Measurements from ENCODE around the gene MYH7.

The MYH7 gene

GRCh38 chr14:23443411-23443812 lies 8.0 kb upstream of the MYH7 start (continued):
- no peak for TF ChIP-seq POU6F1 (CRISPR knock-in tag; IDR thresholded peaks at IDR 0.05; ENCODE audit: borderline replicate concordance, low read depth)

DNA sequence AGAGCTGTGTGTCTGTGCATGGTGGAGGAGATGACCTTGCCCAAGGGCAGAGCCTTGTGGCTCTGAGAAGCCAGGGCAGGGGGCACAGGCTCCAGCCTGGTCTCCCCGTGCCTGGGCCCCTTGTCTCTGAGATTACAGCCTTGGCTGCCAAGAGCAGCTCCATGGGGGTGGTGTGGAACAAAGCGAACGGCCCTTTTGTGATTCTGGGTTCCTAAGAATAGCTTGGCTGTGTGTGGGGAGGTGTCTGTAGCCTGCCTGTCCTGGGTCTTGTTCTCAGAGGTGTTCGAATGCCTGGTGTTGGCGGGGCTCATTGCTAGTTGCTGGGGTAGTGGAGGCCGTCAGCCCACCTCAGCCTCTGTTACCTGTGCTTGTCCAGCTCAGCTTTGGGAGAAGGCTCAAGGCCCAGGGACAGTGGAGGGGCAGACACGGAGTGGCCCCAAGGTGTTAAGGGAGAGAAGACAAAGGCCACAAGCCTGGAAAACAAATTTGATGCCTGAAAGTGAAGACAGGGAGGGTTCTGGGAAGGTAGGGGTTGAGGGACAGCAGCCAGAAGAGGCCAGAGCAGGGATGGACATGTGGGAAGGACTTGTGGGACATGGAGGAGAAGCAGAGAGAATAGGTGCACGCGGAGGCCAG lies 7.4 kb upstream of the MYH7 start:
- TF ChIP-seq BACH2 (CRISPR knock-in tag; IDR thresholded peaks at IDR 0.05; ENCODE audit: borderline replicate concordance) (no peak), GLIS3 (CRISPR knock-in tag; IDR thresholded peaks at IDR 0.05) (no peak), SNAI2 (CRISPR knock-in tag; IDR thresholded peaks at IDR 0.05) (no peak), CSDC2 (CRISPR knock-in tag; IDR thresholded peaks at IDR 0.05) (no peak), TOX (CRISPR knock-in tag; IDR thresholded peaks at IDR 0.05; ENCODE audit: borderline replicate concordance) (no peak), ZC3H10 (CRISPR knock-in tag; IDR thresholded peaks at IDR 0.05) (no peak), POU6F1 (CRISPR knock-in tag; IDR thresholded peaks at IDR 0.05; ENCODE audit: borderline replicate concordance, low read depth) (no peak), RARB (CRISPR knock-in tag; IDR thresholded peaks at IDR 0.05) (no peak), ZFP3 (CRISPR knock-in tag; IDR thresholded peaks at IDR 0.05) (no peak), ZNF8 (CRISPR knock-in tag; IDR thresholded peaks at IDR 0.05) (no peak), ESRRG (CRISPR knock-in tag; IDR thresholded peaks at IDR 0.05) (no peak)
- no peak for ATAC-seq

DNA sequence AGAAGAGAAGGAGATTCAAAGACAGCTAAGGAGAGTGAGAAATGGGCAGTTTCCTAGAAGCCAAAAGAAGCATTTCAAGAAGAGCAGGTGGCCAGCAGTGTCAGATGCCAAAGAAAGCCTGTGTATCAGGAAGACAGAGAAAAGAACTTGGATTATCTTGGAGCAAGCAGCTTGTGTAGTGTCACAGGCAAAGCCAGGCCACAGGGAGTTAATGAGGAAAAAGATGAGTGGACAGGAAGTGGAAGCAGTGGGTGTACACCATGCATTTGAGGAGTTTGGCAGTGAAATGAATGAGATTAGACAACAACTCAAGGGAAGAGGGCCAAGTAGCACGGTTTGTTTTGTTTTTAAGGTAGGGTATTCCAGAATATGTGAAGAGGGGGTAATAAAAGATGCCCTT lies 5.6 kb upstream of the MYH7 start:
- TF ChIP-seq CREB5 (CRISPR knock-in tag; IDR thresholded peaks at IDR 0.05; ENCODE audit: low read depth) = no peak
- TF ChIP-seq, protein P1, sequence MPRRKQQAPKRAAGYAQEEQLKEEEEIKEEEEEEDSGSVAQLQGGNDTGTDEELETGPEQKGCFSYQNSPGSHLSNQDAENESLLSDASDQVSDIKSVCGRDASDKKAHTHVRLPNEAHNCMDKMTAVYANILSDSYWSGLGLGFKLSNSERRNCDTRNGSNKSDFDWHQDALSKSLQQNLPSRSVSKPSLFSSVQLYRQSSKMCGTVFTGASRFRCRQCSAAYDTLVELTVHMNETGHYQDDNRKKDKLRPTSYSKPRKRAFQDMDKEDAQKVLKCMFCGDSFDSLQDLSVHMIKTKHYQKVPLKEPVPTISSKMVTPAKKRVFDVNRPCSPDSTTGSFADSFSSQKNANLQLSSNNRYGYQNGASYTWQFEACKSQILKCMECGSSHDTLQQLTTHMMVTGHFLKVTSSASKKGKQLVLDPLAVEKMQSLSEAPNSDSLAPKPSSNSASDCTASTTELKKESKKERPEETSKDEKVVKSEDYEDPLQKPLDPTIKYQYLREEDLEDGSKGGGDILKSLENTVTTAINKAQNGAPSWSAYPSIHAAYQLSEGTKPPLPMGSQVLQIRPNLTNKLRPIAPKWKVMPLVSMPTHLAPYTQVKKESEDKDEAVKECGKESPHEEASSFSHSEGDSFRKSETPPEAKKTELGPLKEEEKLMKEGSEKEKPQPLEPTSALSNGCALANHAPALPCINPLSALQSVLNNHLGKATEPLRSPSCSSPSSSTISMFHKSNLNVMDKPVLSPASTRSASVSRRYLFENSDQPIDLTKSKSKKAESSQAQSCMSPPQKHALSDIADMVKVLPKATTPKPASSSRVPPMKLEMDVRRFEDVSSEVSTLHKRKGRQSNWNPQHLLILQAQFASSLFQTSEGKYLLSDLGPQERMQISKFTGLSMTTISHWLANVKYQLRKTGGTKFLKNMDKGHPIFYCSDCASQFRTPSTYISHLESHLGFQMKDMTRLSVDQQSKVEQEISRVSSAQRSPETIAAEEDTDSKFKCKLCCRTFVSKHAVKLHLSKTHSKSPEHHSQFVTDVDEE (CRISPR knock-in tag; IDR thresholded peaks at IDR 0.05) = no peak
- TF ChIP-seq GLIS3 (CRISPR knock-in tag; IDR thresholded peaks at IDR 0.05) = no peak
- TF ChIP-seq ISL1 (CRISPR knock-in tag; IDR thresholded peaks at IDR 0.05) = no peak
- no peak for TF ChIP-seq ZC3H10 (CRISPR knock-in tag; IDR thresholded peaks at IDR 0.05)
- TF ChIP-seq ESRRG (CRISPR knock-in tag; IDR thresholded peaks at IDR 0.05) = no peak
- TF ChIP-seq ZNF8 (CRISPR knock-in tag; IDR thresholded peaks at IDR 0.05) = no peak
- TF ChIP-seq POU6F1 (CRISPR knock-in tag; IDR thresholded peaks at IDR 0.05; ENCODE audit: borderline replicate concordance, low read depth) = no peak
- TF ChIP-seq OSR1 (CRISPR knock-in tag; IDR thresholded peaks at IDR 0.05) = no peak
- TF ChIP-seq ZFP30 (CRISPR knock-in tag; IDR thresholded peaks at IDR 0.05) = no peak
- no peak for TF ChIP-seq ZNF565 (CRISPR knock-in tag; conservative IDR thresholded peaks at IDR 0.05; ENCODE audit: low read depth)
- TF ChIP-seq CSRNP3 (CRISPR knock-in tag; IDR thresholded peaks at IDR 0.05) = no peak
- no peak for TF ChIP-seq RARB (CRISPR knock-in tag; IDR thresholded peaks at IDR 0.05)
- TF ChIP-seq PPARA (CRISPR knock-in tag; IDR thresholded peaks at IDR 0.05; ENCODE audit: borderline replicate concordance) = no peak
- no peak for TF ChIP-seq ARNTL (CRISPR knock-in tag; IDR thresholded peaks at IDR 0.05; ENCODE audit: borderline replicate concordance, low read depth)
- TF ChIP-seq PATZ1 (CRISPR knock-in tag; IDR thresholded peaks at IDR 0.05; ENCODE audit: borderline replicate concordance) = no peak
- no peak for TF ChIP-seq ZNF70 (CRISPR knock-in tag; IDR thresholded peaks at IDR 0.05)
- no peak for TF ChIP-seq TOX (CRISPR knock-in tag; IDR thresholded peaks at IDR 0.05; ENCODE audit: borderline replicate concordance)
- TF ChIP-seq CSDC2 (CRISPR knock-in tag; IDR thresholded peaks at IDR 0.05) = no peak
- no peak for TF ChIP-seq SNAI2 (CRISPR knock-in tag; IDR thresholded peaks at IDR 0.05)
- ATAC-seq = no peak
